ENCODE measurements around the gene NFIB. TPM values are rescaled to one million over a fixed set of nuclear protein-coding genes. Genes with fewer than 3 reads are reported as not detected.

Gene NFIB
- polyA plus RNA-seq, 3 donors: not detected

- H2AFZ ChIP-seq (ENCODE audit: insufficient read depth, low read depth, low read length, poor library complexity, severe bottlenecking): no peak overlapping the region
- no peaks in the 10 kb centered on the region for H3K36me3 ChIP-seq (replicated peaks in 1 of 2; ENCODE audit: control insufficient read depth in 1 of 2, insufficient read depth in 2 of 2, low read length in 2 of 2)
- no peaks in the 10 kb centered on the region for H3K9me3 ChIP-seq (replicated peaks in 1 of 2; ENCODE audit: control insufficient read depth in 1 of 2, insufficient read depth in 1 of 2, low read length in 2 of 2)
- Mint-ChIP-seq H3K4me1 (no peaks in the 10 kb centered on the region), H3K4me3 (no peak overlapping the region), H3K27me3 (ENCODE audit: low read depth in 3 of 3) (peaks cover 0 to 1% (median 0%) of the 10 kb centered on the region in 3 donors), H3K9me3 (no peaks in the 10 kb centered on the region), H3K27ac (no peak overlapping the region), H3K36me3 (no peaks in the 10 kb centered on the region)
- no peaks in the 10 kb centered on the region for H3K4me1 ChIP-seq (ENCODE audit: control insufficient read depth in 1 of 2, insufficient read depth in 2 of 2, low read length in 2 of 2)
- H3K4me2 ChIP-seq (replicated peaks; ENCODE audit: extremely low read depth, low read length, poor library complexity, severe bottlenecking): no peak overlapping the region
- H4K20me1 ChIP-seq (ENCODE audit: insufficient read depth, low read length): no peaks in the 10 kb centered on the region
- H3K27me3 ChIP-seq (ENCODE audit: control insufficient read depth in 2 of 2, insufficient read depth in 2 of 2, low read length in 2 of 2): no peaks in the 10 kb centered on the region
- no CpG with 5 or more reads among the region's 2 CpGs for WGBS (ENCODE audit: insufficient coverage)
- no peak for TF ChIP-seq CTCF (IDR thresholded peaks at IDR 0.05)
- intact Hi-C loops (cut with micrococcal nuclease): no loop called here
- no peak overlapping the region for H3K9ac ChIP-seq (ENCODE audit: insufficient read depth, low read length, poor library complexity, severe bottlenecking)
- H3K27ac ChIP-seq (ENCODE audit: low read depth in 1 of 2, low read length in 2 of 2): no peak overlapping the region
- no peak overlapping the region for H3K4me3 ChIP-seq (replicated peaks in 1 of 3; ENCODE audit: low read depth in 2 of 3, low read length in 3 of 3)
- no peaks in the 10 kb centered on the region for H3K79me2 ChIP-seq (ENCODE audit: insufficient read depth, low read length)
- no peak for DNase-seq
Measured at GRCh38 chr9:14188011-14188410, 125.9 kb downstream of the NFIB start.

- intact Hi-C loops (cut with micrococcal nuclease): no loop called here
- H3K4me3 Mint-ChIP-seq: no peak overlapping the region
- peaks cover 0 to 3% (median 0%) of the 10 kb centered on the region in 7 donors for H3K9me3 Mint-ChIP-seq
Measured at GRCh38 chr9:14186096-14186495, 127.8 kb downstream of the NFIB start.

More at GRCh38 chr9:14186096-14186495, 127.8 kb downstream of the NFIB start:
- Histone ChIP-seq H3K36me3 (replicated peaks in 1 of 2; ENCODE audit: control insufficient read depth in 1 of 2, insufficient read depth in 2 of 2, low read length in 2 of 2) (no peaks in the 10 kb centered on the region), H3K27ac (ENCODE audit: low read depth in 1 of 2, low read length in 2 of 2) (no peak overlapping the region), H3K4me3 (replicated peaks in 1 of 3; ENCODE audit: low read depth in 2 of 3, low read length in 3 of 3) (no peak overlapping the region), H3K9me3 (replicated peaks in 1 of 2; ENCODE audit: control insufficient read depth in 1 of 2, insufficient read depth in 1 of 2, low read length in 2 of 2) (no peaks in the 10 kb centered on the region), H4K20me1 (ENCODE audit: insufficient read depth, low read length) (no peaks in the 10 kb centered on the region), H3K27me3 (ENCODE audit: control insufficient read depth in 2 of 2, insufficient read depth in 2 of 2, low read length in 2 of 2) (no peaks in the 10 kb centered on the region), H3K4me1 (ENCODE audit: control insufficient read depth in 1 of 2, insufficient read depth in 2 of 2, low read length in 2 of 2) (no peaks in the 10 kb centered on the region), H3K9ac (ENCODE audit: insufficient read depth, low read length, poor library complexity, severe bottlenecking) (no peak overlapping the region), H3K79me2 (ENCODE audit: insufficient read depth, low read length) (no peaks in the 10 kb centered on the region), H2AFZ (ENCODE audit: insufficient read depth, low read depth, low read length, poor library complexity, severe bottlenecking) (no peak overlapping the region), H3K4me2 (replicated peaks; ENCODE audit: extremely low read depth, low read length, poor library complexity, severe bottlenecking) (no peak overlapping the region)
- Mint-ChIP-seq H3K27me3 (ENCODE audit: low read depth in 3 of 3) (peaks cover 0 to 1% (median 0%) of the 10 kb centered on the region in 3 donors), H3K27ac (no peak overlapping the region), H3K36me3 (no peaks in the 10 kb centered on the region), H3K4me1 (no peaks in the 10 kb centered on the region)
- DNase-seq: no peak
- no peak for TF ChIP-seq CTCF (IDR thresholded peaks at IDR 0.05)
- no CpG with 5 or more reads among the region's 1 CpG for WGBS (ENCODE audit: insufficient coverage)

All from CD14-positive monocyte (primary cell).